ENCODE results near the gene ASH1L. TPM values are rescaled to one million over a fixed set of nuclear protein-coding genes. Genes with fewer than 3 reads are reported as not detected.
"Not testable (repeated sequence)": the region's sequence is repeated elsewhere in the genome, so short reads cannot be mapped to it uniquely, and the experiment has no call there.

The ASH1L gene
- total and polyA plus RNA-seq, 2 experiments from 2014 or later: 14.5 to 30.6 TPM

DNA sequence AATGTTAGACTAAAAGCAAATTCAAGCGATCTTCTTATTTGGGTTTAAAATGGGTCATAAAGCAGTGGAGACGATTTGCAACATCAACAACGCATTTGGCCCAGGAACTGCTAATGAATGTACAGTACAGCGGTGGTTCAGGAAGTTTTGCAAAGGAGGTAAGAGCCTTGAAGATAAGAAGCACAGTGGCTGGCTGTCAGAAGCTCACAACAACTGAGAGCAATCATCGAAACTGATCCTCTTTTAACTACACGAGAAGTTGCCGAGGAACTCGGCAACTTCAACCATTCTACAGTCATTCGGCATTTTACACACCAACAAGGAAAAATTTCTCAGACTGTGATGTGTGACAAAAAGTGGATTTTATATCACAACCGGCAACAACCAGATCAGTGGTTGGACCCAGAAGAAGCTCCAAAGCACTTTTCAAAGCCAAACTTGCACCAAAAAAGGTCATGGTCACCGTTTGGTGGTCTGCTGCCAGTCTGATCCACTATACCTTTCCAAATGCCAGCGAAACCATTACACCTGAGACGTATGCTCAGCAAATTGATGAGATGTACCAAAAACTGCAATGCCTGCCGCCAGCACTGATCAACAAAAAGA is 47.9 kb downstream of the ASH1L start:
- H3K4me2 ChIP-seq: no peak overlapping the region
- no peaks in the 10 kb centered on the region for H3K9me3 ChIP-seq (ENCODE audit: low read depth)
- DNase-seq (ENCODE audit: low spot score): no peak
- no peak overlapping the region for H3K27ac ChIP-seq
- H3K36me3 ChIP-seq (replicated peaks; ENCODE audit: insufficient read depth, low read depth): no peaks in the 10 kb centered on the region
- TF ChIP-seq, protein P1, sequence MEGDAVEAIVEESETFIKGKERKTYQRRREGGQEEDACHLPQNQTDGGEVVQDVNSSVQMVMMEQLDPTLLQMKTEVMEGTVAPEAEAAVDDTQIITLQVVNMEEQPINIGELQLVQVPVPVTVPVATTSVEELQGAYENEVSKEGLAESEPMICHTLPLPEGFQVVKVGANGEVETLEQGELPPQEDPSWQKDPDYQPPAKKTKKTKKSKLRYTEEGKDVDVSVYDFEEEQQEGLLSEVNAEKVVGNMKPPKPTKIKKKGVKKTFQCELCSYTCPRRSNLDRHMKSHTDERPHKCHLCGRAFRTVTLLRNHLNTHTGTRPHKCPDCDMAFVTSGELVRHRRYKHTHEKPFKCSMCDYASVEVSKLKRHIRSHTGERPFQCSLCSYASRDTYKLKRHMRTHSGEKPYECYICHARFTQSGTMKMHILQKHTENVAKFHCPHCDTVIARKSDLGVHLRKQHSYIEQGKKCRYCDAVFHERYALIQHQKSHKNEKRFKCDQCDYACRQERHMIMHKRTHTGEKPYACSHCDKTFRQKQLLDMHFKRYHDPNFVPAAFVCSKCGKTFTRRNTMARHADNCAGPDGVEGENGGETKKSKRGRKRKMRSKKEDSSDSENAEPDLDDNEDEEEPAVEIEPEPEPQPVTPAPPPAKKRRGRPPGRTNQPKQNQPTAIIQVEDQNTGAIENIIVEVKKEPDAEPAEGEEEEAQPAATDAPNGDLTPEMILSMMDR (IDR thresholded peaks at IDR 0.05; ENCODE audit: poor library complexity): no peak
- TF ChIP-seq EZH2phosphoT487 (IDR thresholded peaks at IDR 0.05; ENCODE audit: low read depth, severe bottlenecking, unreplicated experiment) (no peak), EZH2 (IDR thresholded peaks at IDR 0.05; ENCODE audit: borderline replicate concordance) (no peak)
- WGBS (ENCODE audit: low lambda C conversion rate, missing lambda C conversion rate): 83% methylated on average over 14 of the region's 14 CpGs
- H2AFZ ChIP-seq: no peak overlapping the region
- no peak overlapping the region for H3K4me3 ChIP-seq
- H3K79me2 ChIP-seq: peaks cover 97% of the 10 kb centered on the region
- H3K4me1 ChIP-seq (ENCODE audit: insufficient read depth): no peaks in the 10 kb centered on the region
- no peaks in the 10 kb centered on the region for H3K9me2 ChIP-seq (replicated peaks; ENCODE audit: insufficient read depth)
- peaks cover 39% of the 10 kb centered on the region for H4K20me1 ChIP-seq (ENCODE audit: insufficient read depth, poor library complexity, severe bottlenecking)
- no peaks in the 10 kb centered on the region for H3K27me3 ChIP-seq

DNA sequence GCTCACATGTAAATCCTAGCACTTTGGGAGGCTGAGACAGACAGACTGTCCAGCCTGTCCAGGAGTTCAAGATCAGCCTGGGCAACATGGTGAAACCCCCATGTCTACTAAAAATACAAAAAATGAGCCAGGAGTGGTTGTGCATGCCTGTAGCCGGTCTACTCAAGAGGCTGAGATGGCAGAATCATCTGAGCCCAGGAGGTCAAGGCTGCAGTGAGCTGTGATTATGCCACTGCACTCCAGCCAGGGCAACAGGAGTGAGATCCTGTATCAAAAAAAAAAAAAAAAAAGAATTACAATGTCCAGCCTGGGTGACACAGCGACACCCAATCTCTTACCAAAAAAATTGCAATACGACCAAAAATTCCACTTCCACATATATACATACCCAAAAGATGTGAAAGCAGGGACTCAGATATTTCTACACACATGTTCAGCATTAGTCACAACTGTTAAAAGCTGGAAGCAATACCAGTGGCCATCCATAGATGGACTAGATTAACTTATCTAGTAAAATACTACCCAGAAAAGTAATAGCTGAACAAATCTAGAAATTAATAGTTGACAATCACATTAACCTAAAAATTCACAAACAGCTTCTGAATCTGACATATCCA is 49.2 kb downstream of the ASH1L start:
- no peaks in the 10 kb centered on the region for H3K9me3 ChIP-seq (ENCODE audit: low read depth)
- H3K36me3 ChIP-seq (replicated peaks; ENCODE audit: insufficient read depth, low read depth): no peaks in the 10 kb centered on the region
- 84% methylated on average over 3 of the region's 3 CpGs for WGBS (ENCODE audit: low lambda C conversion rate, missing lambda C conversion rate)
- no peak for DNase-seq (ENCODE audit: low spot score)
- H3K79me2 ChIP-seq: peaks cover 97% of the 10 kb centered on the region
- no peaks in the 10 kb centered on the region for H3K4me1 ChIP-seq (ENCODE audit: insufficient read depth)
- H3K4me2 ChIP-seq: no peak overlapping the region
- H3K27me3 ChIP-seq: no peaks in the 10 kb centered on the region
- no peak overlapping the region for H2AFZ ChIP-seq
- H4K20me1 ChIP-seq (ENCODE audit: insufficient read depth, poor library complexity, severe bottlenecking): peaks cover 51% of the 10 kb centered on the region
- H3K4me3 ChIP-seq: no peak overlapping the region
- no peak overlapping the region for H3K27ac ChIP-seq
- no peaks in the 10 kb centered on the region for H3K9me2 ChIP-seq (replicated peaks; ENCODE audit: insufficient read depth)
- TF ChIP-seq, protein P1 (IDR thresholded peaks at IDR 0.05; ENCODE audit: poor library complexity): no peak
- TF ChIP-seq EZH2 (IDR thresholded peaks at IDR 0.05; ENCODE audit: borderline replicate concordance) (no peak), EZH2phosphoT487 (IDR thresholded peaks at IDR 0.05; ENCODE audit: low read depth, severe bottlenecking, unreplicated experiment) (no peak)

DNA sequence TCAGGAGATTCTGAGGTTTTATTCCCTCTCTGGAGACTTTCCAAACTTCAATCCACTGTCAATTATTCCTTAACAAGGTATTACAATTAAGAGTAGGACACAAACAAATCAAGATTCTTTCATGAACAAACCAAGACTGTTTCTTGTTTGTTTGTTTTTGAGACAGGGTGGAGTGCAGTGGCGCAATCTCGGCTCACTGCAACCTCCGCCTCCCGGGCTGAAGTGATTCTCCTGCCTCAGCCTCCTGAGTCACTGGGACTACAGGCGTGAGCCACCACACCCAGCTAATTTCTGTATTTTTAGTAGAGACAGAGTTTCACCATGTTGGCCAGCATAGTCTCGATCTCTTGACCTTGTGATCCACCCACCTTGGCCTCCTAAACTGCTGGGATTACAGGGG is 51.2 kb downstream of the ASH1L start:
- peaks cover 54% of the 10 kb centered on the region for H4K20me1 ChIP-seq (ENCODE audit: insufficient read depth, poor library complexity, severe bottlenecking)
- 94% methylated on average over 6 of the region's 6 CpGs for WGBS (ENCODE audit: low lambda C conversion rate, missing lambda C conversion rate)

DNA sequence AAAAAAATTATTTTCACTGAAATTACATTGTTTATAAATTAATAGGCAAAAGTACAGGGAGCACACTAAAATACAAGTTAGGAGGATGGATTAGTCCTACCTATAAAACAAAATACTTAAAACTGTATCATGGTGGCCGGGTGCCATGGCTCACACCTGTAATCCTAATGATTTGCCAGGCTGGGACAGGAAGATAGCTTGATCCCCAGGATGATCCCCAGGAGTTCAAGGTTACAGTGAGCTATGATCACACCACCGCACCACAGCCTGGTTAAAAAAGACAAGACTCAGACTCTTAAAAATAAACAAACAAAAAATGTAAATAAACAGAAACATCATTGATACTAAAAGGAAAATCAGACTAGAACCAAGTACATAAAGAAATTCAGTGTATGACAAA is 53.5 kb downstream of the ASH1L start:
- H3K27me3 ChIP-seq: no peaks in the 10 kb centered on the region
- no peak overlapping the region for H3K4me3 ChIP-seq
- no peaks in the 10 kb centered on the region for H3K4me1 ChIP-seq (ENCODE audit: insufficient read depth)
- H3K4me2 ChIP-seq: no peak overlapping the region
- 90% methylated on average over 2 of the region's 2 CpGs for WGBS (ENCODE audit: low lambda C conversion rate, missing lambda C conversion rate)
- no peaks in the 10 kb centered on the region for H3K9me2 ChIP-seq (replicated peaks; ENCODE audit: insufficient read depth)
- H3K9me3 ChIP-seq (ENCODE audit: low read depth): no peaks in the 10 kb centered on the region
- no peak for TF ChIP-seq EZH2 (IDR thresholded peaks at IDR 0.05; ENCODE audit: borderline replicate concordance)
- TF ChIP-seq, protein P1 (IDR thresholded peaks at IDR 0.05; ENCODE audit: poor library complexity): no peak
- no peak for TF ChIP-seq EZH2phosphoT487 (IDR thresholded peaks at IDR 0.05; ENCODE audit: low read depth, severe bottlenecking, unreplicated experiment)
- H2AFZ ChIP-seq: no peak overlapping the region
- H4K20me1 ChIP-seq (ENCODE audit: insufficient read depth, poor library complexity, severe bottlenecking): peaks cover 44% of the 10 kb centered on the region
- peaks cover 98% of the 10 kb centered on the region for H3K79me2 ChIP-seq
- DNase-seq (ENCODE audit: low spot score): no peak
- H3K36me3 ChIP-seq (replicated peaks; ENCODE audit: insufficient read depth, low read depth): no peaks in the 10 kb centered on the region
- H3K27ac ChIP-seq: no peak overlapping the region

More for the DNA sequence above, 51.2 kb downstream of the ASH1L start:
- not testable (repeated sequence) for H3K4me3 ChIP-seq; H3K4me1 ChIP-seq (ENCODE audit: insufficient read depth); DNase-seq (ENCODE audit: low spot score); H3K4me2 ChIP-seq; H2AFZ ChIP-seq; H3K27ac ChIP-seq; H3K9me2 ChIP-seq (replicated peaks; ENCODE audit: insufficient read depth); H3K27me3 ChIP-seq; H3K9me3 ChIP-seq (ENCODE audit: low read depth); H3K36me3 ChIP-seq (replicated peaks; ENCODE audit: insufficient read depth, low read depth)
- H3K79me2 ChIP-seq: peaks cover 99% of the 10 kb centered on the region

Data from hepatocyte (in vitro differentiated cells).